Endothelial cell of umbilical vein (primary cell): Measurements from ENCODE around the gene ZNG1B. TPM values are rescaled to one million over a fixed set of nuclear protein-coding genes. Genes with fewer than 3 reads are reported as not detected.

Experiments used
- BruUV-seq: library from RNA; stranded (reverse); fragments of 400-500 nt; replicated peaks from 2 replicates; lab custom pipeline; 2021; lab: Mats Ljungman, UMichigan
- CTCF ChIA-PET: fragments of 300-600, 350-600 bp; sonication (Branson Sonifier 250); formaldehyde crosslinking; loops from one replicate; lab custom pipeline; 2021; ENCODE audit warnings: antibody characterized with exemption, inconsistent platforms; lab: Charles Lee
- POLR2A ChIA-PET: fragments of 300-600, 350-600 bp; sonication (Branson Sonifier 250); formaldehyde crosslinking; loops from one replicate; lab custom pipeline; 2021; ENCODE audit warnings: antibody characterized with exemption, inconsistent platforms; lab: Charles Lee
- DNase-seq: peaks from one replicate; pipeline ENCODE4 v3.0.0-alpha.2; 2011; ENCODE audit warnings: low read depth, low spot score
- FAIRE-seq: peaks from 2 replicates; lab custom pipeline; 2011; peaks lifted over from hg19 to GRCh38; lab: Jason Lieb, UNC
- H2AFZ ChIP-seq: 2 replicates; pipeline ENCODE4 v1.6.0; 2012; ENCODE audit warnings: low read depth, low read length, control low read depth, inconsistent platforms
- H3K27ac ChIP-seq: 2 replicates; pipeline ENCODE4 v1.5.1; 2011; ENCODE audit warnings: low read depth, mild to moderate bottlenecking, control low read depth, low read length, moderate library complexity; ENCODE audit not compliant: insufficient read depth
- H3K27me3 ChIP-seq, 2 experiments: 2 replicates each; pipeline versions ENCODE4 v1.6.0 to v1.6.1; 2011; ENCODE audit warnings: low read length in 2 of 2, mixed read lengths in 1 of 2; ENCODE audit not compliant: control insufficient read depth in 2 of 2, insufficient read depth in 2 of 2
- H3K36me3 ChIP-seq, 2 experiments: 2 replicates in 1 of 2; 3 replicates in 1 of 2; pipeline ENCODE4 v1.5.1; 2011; ENCODE audit warnings: low read length in 2 of 2, mild to moderate bottlenecking in 1 of 2, moderate library complexity in 1 of 2; ENCODE audit not compliant: control insufficient read depth in 2 of 2, insufficient read depth in 2 of 2; ENCODE audit errors: extremely low read depth in 1 of 2
- H3K4me1 ChIP-seq: 3 replicates; pipeline ENCODE4 v1.5.1; 2011; ENCODE audit warnings: mild to moderate bottlenecking, low read length; ENCODE audit not compliant: control insufficient read depth, insufficient read depth; ENCODE audit errors: extremely low read depth
- H3K4me2 ChIP-seq: 2 replicates; pipeline ENCODE4 v1.6.1; 2011; ENCODE audit warnings: low read length, control low read depth, mixed read lengths; ENCODE audit not compliant: insufficient read depth
- H3K4me3 ChIP-seq, 3 experiments: fragments of 200-600 bp in 1 of 3; sonication (generic), shearing (Covaris generic) in 1 of 3; replicated peaks in 1 of 3; 2 replicates each; pipeline ENCODE4 v1.5.1; 2011 to 2016; ENCODE audit warnings: control low read depth in 3 of 3, low read length in 3 of 3, mild to moderate bottlenecking in 2 of 3, inconsistent platforms in 1 of 3, low read depth in 1 of 3, moderate library complexity in 1 of 3; ENCODE audit not compliant: insufficient read depth in 1 of 3
- H3K79me2 ChIP-seq: 2 replicates; pipeline ENCODE4 v1.6.0; 2012; ENCODE audit warnings: low read length, inconsistent platforms; ENCODE audit not compliant: control insufficient read depth, insufficient read depth
- H3K9ac ChIP-seq: replicated peaks from 2 replicates; pipeline ENCODE3; 2011; ENCODE audit warnings: low read length, control low read depth; ENCODE audit not compliant: insufficient read depth; ENCODE audit errors: extremely low read depth
- H3K9me1 ChIP-seq: replicated peaks from 3 replicates; pipeline ENCODE4 v1.6.0; 2011; ENCODE audit warnings: mild to moderate bottlenecking, low read length; ENCODE audit not compliant: control insufficient read depth, insufficient read depth; ENCODE audit errors: extremely low read depth
- H3K9me3 ChIP-seq: replicated peaks from 2 replicates; pipeline ENCODE4 v1.5.1; 2012; ENCODE audit warnings: low read length, inconsistent platforms; ENCODE audit not compliant: control insufficient read depth, insufficient read depth
- H4K20me1 ChIP-seq: replicated peaks from 2 replicates; pipeline ENCODE3; 2011; ENCODE audit warnings: mild to moderate bottlenecking, low read length; ENCODE audit not compliant: control insufficient read depth, insufficient read depth; ENCODE audit errors: extremely low read depth
- CTCF ChIP-seq, 2 donors: IDR thresholded peaks; 1 replicate in 1 of 2; 2 replicates in 1 of 2; pipeline ENCODE4 v1.5.1; 2011; ENCODE audit warnings: low read length in 2 of 2, mild to moderate bottlenecking in 2 of 2, moderate library complexity in 2 of 2, control low read depth in 1 of 2, inconsistent platforms in 1 of 2, low read depth in 1 of 2; ENCODE audit not compliant: insufficient read depth in 1 of 2; ENCODE audit errors: extremely low read depth in 1 of 2
- EZH2 ChIP-seq: IDR thresholded peaks from 2 replicates; pipeline ENCODE4 v1.6.1; 2012; ENCODE audit warnings: borderline replicate concordance, low read depth, mild to moderate bottlenecking, moderate library complexity, low read length, inconsistent platforms; ENCODE audit not compliant: severe bottlenecking
- FOS ChIP-seq: IDR thresholded peaks from 2 replicates; pipeline ENCODE4 v1.6.1; 2011; ENCODE audit warnings: mild to moderate bottlenecking, low read length, moderate library complexity, borderline replicate concordance; ENCODE audit not compliant: insufficient read depth
- GATA2 ChIP-seq: IDR thresholded peaks from 2 replicates; pipeline ENCODE4 v1.7.0; 2011; ENCODE audit warnings: low read depth, mild to moderate bottlenecking, moderate library complexity, mixed read lengths, low read length; ENCODE audit not compliant: insufficient read length, insufficient read depth
- JUN ChIP-seq: IDR thresholded peaks from 2 replicates; pipeline ENCODE4 v1.6.1; 2011; ENCODE audit warnings: borderline replicate concordance, low read depth; ENCODE audit not compliant: insufficient read length, insufficient read depth
- MAX ChIP-seq: IDR thresholded peaks from 2 replicates; pipeline ENCODE4 v1.6.1; 2011; ENCODE audit not compliant: insufficient read depth, insufficient read length
- MYC ChIP-seq: IDR thresholded peaks from one replicate; pipeline ENCODE4 v1.6.1; 2011; ENCODE audit warnings: mild to moderate bottlenecking, low read depth, low read length
- POLR2A ChIP-seq: IDR thresholded peaks from 2 replicates; pipeline ENCODE4 v1.6.1; 2012; ENCODE audit warnings: low read depth, mild to moderate bottlenecking, control low read depth, low read length
- POLR2AphosphoS5 ChIP-seq: IDR thresholded peaks from 2 replicates; pipeline ENCODE4 v1.6.1; 2012; ENCODE audit warnings: low read depth, mild to moderate bottlenecking, control low read depth, low read length, moderate library complexity; ENCODE audit not compliant: insufficient read depth
- dilution Hi-C: fragments of 300-500 bp; cut with MboI; formaldehyde crosslinking; loops from one replicate; pipeline ENCODE4 v1.15.0; 2019; ENCODE audit warnings: low sequenced_read_pairs; ENCODE audit not compliant: extremely low pct_ligation_motif_present
- intact Hi-C: fragments of 100-400 bp; cut with micrococcal nuclease; formaldehyde crosslinking; loops from one replicate; pipeline ENCODE4 v1.10.0; 2022
- polyA plus RNA-seq, 4 experiments: library from polyadenylated mRNA; depleted of rRNA in 3 of 4; stranded (reverse) in 3 of 4; unstranded in 1 of 4; fragments of >200 nt; gene quantifications; 2 replicates each; pipeline versions ENCODE4 v1.2.1 to v1.2.3, GENCODE V29; 2011 to 2012; ENCODE audit warnings: missing spikeins in 1 of 4
- total RNA-seq: library from RNA; stranded (reverse); gene quantifications from 2 replicates; pipeline ENCODE4 v1.2.3, GENCODE V29; 2021

Gene ZNG1B
- total and polyA plus RNA-seq, 2 donors (not counting 3 experiments of a cell fraction or from before 2014, with no cell fraction given): 12.6 to 31.3 TPM

GRCh38 chr2:113391073-113391472 lies 46.4 kb upstream of the ZNG1B start:
- Histone ChIP-seq H3K4me1 (no peaks in the 10 kb centered on the region), H3K36me3 (no peaks in the 10 kb centered on the region), H2AFZ (no peak overlapping the region), H3K9me3 (no peaks in the 10 kb centered on the region), H3K79me2 (no peaks in the 10 kb centered on the region), H3K9ac (no peak overlapping the region), H3K27me3 (peaks cover under 1 to 6% of the 10 kb centered on the region in 2 experiments), H4K20me1 (no peaks in the 10 kb centered on the region), H3K9me1 (no peaks in the 10 kb centered on the region), H3K4me2 (no peak overlapping the region), H3K27ac (no peak overlapping the region), H3K4me3 (no peak overlapping the region)
- no peak for TF ChIP-seq MAX
- TF ChIP-seq MYC: no peak
- TF ChIP-seq POLR2AphosphoS5: no peak
- no peak for TF ChIP-seq GATA2
- TF ChIP-seq EZH2: no peak
- TF ChIP-seq POLR2A: no peak
- TF ChIP-seq CTCF (IDR thresholded peaks at IDR 0.05; ENCODE audit: extremely low read depth in 1 of 2, insufficient read depth in 1 of 2, low read depth in 1 of 2, low read length in 2 of 2): no peak
- no peak for TF ChIP-seq JUN
- TF ChIP-seq FOS: no peak
- ChIA-PET CTCF (interaction anchor here (1.2 to 3.8 kb wide), 9 partner anchors 15 to 258 kb away, joined by 3 to 131 read pairs (median 8); no protein-coding TSS in a partner anchor), POLR2A (no interaction called here)
- no peak for FAIRE-seq
- DNase-seq: no peak
- intact Hi-C loops: no loop called here
- dilution Hi-C loops: no loop called here
- BruUV-seq: no TSS peak
